ENCODE results near the gene ZBTB8A.
"Not testable (repeated sequence)": the region's sequence is repeated elsewhere in the genome, so short reads cannot be mapped to it uniquely, and the experiment has no call there.

ZBTB8A gene

DNA sequence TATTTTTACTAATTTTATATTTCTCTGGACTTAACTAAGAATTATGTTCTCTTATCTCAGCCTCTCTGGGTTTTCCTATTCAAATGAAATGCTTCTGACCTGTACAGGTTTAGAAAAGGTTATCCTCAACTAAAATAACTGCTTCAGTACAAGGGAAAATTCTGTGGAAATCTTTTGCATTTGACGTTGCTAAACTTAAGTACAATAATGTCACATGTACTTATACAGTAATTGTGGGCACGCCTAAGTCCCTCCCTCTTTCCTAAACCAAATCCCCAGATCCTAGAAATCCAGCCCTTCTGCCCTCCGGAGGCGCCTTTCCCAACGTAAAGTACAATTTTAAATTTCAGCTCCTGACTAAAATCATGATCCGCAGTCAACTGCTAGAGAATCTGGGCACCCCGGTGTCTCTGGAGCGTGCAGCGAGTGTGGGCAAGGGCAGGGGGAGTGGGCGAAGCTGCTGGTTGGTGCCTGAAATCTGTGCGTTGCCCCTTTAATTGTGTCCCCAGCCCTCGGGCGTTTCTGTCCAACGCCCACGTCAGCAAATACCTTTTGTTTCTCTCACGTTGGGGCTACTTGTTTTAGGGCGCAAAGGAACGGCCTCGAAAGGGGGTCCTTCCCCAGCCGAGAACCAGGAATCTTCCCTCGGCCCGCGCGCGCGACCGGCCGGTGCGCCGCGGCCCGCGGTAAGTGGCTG, at the start of gene ZBTB8A:
ZBTB8A (plus strand) TSS at position 541 of the 697 bp plus-strand sequence. CDS start 53,505 bp downstream, outside the sequence.
- DNase-seq: peak; percentile 19

DNA sequence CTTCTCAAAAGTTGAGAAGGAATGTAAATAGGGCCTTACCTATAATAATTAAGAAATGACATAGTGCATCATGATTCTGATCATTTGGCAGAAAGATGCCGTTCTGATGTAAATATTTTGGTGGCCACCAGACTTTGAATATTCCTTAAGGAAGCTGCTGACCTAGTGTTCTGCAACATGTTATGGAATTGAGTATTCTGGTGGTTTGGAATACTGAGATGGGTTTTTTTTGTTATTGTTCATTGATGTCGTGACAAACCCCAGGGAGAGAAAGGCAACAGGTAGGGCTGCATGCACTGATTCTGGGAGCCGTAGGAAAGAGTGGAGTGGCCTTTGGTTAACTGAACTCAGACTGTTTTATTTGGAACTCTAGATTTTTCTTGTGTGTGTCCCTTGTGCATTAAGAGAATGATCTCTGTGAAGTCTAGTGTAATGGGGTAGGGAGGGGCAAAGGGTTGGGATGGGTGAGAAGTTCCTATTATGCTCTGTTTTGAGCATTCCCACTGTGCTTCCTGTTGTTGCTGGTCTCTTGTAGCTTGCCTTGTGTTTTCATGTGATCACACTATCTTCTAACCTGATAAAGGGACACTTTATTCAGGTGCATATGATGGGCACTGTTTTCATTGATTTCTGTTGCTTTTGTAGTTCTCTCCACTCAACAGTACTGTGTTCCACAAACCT, 49.3 kb upstream of the ZBTB8A start:
- DNase-seq: no peak

DNA sequence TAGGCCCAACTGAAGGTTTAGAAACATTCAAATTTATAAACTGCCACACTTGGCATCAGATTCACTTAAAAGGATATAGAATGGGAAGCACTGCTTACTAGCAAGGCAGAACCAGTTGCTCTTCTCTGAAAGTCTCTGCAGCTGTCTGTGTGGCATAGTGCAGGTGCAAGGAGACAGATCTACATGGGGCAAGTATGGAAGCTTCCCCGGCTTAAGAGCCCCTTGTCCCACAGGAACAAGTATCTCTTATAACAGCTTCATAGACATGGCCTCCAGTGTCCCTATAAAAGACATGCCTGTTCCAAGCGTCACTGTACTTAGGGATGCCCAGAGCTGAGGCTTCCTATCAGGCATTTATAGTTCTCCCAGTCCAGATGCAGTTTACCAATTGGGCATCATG, 47.8 kb upstream of the ZBTB8A start:
- no peak for DNase-seq

DNA sequence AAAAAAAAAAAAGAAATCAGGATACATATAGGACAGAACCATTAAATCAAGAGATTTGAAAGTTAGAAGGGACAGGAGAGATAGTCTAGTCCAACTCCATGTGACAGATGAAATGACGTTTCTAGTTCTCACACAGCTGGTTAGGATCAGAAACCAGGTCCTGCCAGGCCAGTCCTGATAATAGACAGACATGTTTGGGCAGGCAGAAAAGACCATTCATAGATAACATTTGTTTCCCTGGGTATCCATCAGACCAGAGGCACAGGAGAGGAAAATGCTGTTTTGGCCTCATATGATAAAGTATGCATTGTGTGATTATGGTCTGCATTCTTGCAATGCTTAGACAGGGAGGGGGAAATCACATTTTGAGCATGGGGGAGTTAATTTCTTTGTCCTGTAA, 45.0 kb upstream of the ZBTB8A start:
- no peak for DNase-seq

DNA sequence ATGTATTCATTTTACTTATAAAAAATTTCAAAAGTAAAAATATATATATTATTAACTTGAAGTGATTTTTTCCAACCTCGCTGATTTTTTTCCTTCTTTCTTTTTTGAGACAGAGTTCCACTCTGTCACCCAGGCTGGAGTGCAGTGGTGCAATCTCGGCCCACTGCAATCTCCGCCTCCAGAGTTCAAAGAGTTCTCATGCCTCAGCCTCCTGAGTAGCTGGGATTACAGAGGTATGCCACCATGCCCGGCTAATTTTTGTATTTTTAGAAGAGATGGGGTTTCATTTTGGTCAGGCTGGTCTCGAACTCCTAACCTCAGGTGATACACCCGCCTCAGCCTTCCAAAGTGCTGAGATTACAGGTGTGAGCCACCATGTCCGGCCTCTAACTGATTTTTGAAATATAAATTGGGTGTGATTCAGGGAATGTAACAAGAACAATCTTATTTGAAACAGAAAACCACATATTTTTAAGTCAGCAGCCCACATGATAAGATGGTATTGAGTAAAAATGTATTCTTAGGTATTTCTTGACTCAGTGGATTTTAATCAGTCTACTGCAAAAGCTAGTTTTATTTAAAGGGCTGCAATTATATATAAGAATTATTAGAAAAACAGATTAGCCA, 44.4 kb upstream of the ZBTB8A start:
- no peak for DNase-seq

DNA sequence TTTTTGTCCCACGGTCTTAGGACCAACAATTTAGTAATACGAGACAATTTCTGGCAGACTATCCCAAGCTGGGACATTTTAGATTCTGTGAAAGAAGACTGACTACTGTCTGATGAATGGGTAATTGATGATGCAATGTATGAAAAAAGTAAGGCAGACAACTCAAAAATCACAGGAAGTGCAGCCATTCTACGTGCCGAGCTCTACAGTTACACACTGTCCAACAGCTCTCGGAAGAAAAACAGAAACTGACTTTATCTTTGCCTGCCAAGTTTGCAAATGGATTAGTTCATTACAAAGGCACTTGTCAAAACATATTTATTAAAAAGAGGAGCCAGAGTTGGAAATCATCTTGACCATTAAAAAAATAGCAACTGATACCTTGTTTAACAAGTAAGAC, 43.1 kb upstream of the ZBTB8A start:
- peak; percentile 26 for DNase-seq

DNA sequence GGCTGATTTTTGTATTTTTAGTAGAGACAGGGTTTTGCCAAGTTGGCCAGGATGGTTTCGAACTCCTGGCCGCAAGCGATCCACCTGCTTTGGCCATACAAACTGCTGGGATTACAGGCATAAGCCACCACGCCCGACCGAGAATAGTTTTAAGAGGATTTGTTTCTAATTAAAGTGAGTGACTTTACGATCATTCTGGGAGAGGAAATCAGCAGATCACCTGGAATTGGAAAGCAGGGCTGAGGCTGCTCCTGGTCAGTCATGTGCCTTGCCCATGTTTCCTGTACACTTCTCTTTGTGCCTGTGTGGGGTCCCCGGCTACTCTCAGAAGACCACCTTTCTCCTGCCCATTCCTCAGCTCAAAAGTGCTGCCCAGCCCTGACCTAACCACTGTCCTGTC, 40.5 kb upstream of the ZBTB8A start:
- no peak for DNase-seq

DNA sequence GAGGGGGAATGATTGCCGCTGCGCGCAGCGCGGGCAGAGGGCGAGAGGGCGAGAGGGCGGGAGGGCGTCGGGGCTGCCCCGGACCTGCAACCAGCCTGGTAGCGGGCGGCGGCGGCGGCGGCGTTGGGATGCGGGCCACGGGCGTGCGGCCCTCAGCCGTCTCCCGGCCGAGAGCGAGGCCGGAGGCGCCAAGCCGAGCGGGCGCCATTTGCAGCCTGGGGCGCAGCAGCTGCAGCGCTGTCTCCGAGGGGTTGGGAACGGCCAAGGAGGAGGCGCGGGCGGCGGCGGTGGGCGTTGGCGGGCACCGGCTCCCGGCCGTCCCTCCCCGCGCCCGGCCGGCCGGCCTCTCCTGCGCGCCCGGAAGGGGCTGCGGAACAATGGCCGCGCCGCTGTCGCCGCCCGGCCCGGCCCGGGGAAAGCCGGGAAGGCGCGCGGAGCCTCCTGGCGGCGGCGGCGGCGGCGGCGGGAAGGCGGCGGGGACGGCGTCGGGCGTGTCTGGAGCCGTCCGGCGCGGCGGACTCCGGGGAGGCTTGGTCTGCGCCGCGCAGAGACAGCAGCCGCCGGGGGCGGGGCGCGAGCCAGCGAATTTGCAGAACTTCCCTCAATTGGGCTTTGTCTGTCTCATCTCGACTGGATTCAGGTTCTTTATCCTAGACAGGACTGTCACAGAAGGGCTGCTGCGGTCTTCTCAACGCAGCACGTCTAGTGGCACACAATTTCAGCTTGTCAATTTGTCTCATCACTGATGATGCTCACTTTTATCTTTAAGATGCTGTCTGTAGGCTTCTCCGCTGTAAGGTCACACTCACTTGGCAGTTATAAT, 38.6 kb upstream of the ZBTB8A start:
- peak; percentile 82 for DNase-seq

DNA sequence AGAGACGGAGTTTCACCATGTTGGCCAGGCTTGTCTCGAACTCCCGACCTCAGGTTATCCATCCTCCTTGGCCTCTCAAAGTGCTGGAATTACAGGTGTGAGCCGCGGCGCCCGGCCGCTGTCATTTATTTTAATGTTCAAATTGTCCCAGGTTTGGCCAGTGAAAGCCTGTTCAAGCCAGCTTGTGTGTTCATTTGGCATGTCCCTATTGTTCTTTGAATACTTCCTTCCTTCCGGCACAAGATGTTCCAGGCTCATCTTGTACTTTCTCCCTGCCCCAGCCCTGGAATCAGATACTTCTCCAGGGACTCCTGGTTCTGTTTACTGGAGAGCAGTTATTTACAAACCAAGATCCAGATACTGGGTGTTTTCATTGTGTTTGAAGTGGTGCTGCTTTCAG, 37.4 kb upstream of the ZBTB8A start:
- DNase-seq: no peak

DNA sequence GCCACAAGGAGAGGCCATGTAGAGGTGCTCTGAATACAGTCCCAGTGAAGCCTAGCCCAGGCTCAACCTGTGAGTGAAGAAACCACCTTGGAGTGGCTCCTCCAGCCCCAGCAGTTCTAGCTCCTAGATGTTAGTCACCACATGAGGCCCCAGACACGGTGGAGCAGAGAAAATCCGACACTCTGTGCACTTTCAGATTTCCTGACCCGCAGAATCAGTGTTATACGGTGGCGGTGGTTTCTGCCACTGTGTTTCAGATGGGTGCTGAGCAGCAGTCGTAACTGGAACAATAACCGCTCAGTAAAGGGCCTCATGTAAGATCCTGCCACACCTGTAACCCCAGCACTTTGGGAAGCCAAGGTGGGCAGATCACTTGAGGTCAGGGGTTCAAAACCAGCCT, 36.1 kb upstream of the ZBTB8A start:
- no peak for DNase-seq

DNA sequence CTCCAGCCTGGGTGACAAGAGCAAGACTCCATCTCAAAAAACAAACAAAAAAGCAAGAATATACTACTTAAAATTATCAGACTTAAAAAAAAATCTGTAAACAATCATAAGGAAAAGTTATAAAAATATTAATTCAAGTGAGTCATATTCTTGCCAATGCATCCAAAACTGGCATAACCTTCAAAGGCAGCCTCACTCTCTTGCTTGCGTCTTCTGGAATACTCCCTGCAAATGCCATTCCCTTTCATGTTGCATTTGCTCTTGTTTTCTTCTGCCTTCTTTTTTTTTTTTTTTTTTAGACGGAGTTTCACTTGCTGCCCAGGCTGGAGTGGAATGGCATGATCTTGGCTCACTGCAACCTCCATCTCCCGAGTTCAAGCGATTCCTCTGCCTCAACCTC, 32.2 kb upstream of the ZBTB8A start:
- no peak for DNase-seq

DNA sequence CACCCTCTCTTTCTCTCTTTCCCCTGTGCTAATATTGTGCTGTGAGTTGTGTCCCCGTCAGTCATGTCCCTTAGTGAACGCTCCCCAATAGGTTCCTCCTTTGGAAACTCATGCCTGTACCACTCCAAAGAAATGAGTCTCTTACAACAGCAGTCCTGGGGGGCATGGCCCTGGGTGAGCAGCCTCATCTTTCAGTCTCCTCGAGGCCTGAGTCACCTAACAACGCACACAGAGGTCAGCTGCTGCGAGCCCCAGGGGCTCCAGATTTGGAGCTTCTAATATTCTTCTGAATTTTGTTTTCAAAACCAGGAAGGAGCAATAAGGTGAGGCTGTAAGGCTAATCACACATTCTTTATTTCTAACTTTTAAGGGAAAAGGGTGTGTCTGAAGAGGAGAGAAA, 30.5 kb upstream of the ZBTB8A start:
- no peak for DNase-seq

DNA sequence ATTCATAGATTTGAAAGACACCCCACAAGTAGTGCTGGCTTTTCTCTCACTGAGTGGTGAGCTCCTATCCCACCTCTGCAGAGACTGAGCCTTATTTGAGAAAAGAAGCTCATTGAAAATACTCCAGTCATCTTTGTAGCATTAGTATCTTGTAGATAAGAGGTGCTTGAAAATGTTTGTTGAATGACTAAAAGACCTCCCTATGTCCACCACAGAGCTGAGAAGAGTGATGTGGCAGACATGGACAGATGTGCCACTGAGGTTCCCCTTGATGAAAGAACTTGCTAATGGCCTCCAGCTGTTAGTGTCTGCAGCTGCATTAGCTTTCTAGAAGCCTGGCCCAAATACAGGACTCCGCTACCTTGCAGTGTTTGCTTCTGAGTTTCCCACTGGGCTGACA, 29.3 kb upstream of the ZBTB8A start:
- no peak for DNase-seq

DNA sequence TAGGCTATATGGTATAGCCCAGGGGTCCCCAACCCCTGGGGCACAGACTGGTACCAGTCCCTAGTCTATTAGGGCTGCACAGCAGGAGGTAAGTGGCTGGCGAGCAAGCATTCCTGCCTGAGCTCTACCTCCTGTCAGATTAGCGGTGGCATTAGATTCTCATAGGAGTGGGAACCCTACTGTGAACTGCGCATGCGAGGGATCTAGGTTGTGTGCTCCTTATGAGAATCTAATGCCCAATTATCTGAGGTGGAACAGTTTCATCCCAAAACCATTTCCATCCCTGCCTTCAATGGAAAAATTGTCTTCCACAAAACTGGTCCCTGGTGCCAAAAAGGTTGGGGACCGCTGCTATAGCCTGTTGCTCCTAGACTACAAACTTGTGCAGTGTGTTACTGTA, 22.8 kb upstream of the ZBTB8A start:
- no peak for DNase-seq

DNA sequence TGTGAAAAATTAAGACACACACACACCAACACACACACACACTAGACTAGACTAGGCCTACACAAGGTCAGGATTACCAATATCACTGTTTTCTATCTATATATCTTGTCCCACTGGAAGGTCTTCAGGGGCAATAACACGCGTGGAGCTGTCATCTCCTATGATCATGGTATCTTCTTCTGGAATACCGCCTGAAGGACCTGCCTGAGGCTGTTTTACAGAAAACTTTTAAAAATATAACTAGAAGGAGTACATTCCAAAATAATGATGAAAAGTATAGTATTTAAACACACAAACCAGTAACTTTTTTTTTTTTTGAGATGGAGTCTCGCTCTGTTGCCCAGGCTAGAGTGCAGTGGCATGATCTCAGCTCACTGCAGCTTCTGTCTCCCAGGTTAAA, 20.3 kb upstream of the ZBTB8A start:
- DNase-seq: no peak

DNA sequence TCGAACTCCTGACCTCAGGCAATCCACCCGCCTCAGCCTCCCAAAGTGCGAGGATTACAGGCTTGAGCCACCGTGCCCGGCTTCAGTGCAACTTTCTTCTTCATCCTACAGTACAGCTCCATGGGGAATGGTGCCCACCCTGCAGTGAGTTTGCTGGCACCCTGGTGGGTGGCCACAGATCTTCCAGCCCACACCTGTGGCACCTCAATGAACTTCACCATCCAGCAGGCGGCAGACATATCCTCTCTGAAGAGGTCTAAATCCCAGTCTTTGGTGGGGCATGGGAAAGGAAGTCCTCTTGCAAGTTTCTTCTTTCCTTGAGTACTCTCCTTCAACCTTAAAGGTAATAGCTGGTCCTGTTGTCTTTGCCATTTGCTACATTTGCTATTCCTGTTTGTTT, 18.1 kb upstream of the ZBTB8A start:
- DNase-seq: no peak

DNA sequence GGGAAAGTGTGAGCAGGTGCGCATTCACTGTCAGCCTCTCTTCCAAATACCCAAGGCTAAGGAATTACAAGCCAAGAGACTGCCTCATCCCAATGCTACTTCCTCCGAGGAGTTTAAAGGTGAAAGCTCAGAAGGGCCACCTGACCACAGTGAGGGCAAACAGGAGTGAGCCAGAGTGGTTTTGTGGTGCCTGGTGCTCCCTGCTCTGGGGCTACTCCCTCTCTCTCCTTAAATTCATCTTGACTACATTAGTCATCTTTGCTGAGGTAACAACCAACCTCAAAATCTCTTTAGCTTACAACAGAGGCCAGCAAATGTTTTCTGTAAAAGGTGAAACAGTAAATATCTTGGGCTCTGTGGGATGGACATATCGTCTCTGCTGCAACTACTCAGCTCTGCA, 14.2 kb upstream of the ZBTB8A start:
- no peak for DNase-seq

DNA sequence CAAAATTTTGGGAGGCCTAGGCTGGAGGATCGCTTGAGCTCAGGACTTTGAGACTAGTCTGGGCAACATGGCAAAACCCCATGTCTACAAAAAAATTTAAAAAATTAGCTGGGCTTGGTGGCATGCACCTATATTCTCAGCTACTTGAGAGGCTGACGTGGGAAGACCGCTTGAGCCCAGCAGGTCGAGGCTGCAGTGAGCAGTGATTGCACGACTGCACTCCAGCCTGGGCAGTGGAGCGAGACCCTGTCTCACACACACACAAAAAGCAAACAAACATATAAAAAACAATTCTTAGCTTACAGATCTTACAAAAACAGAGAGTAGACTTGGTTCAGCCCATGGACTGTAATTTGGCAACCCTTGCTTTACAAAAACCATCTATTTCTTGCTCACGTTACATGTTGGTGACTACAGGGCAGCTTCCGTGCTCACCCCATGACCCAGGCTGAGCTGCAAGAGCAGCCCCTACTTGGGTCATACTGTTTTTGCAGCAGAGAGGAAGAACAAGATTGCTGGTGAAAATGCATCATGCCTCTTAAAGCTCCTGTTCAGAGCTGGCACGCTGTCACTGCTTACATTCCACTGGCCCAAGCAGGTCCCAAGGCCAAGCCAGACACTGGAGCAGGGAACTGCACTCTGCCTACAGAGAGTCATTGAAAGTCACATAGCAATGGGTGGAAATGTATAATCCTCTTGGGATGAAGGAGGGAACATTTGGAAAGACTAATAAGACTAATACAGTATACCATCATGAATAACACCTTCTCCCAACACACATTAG, 13.4 kb upstream of the ZBTB8A start:
- no peak for DNase-seq

DNA sequence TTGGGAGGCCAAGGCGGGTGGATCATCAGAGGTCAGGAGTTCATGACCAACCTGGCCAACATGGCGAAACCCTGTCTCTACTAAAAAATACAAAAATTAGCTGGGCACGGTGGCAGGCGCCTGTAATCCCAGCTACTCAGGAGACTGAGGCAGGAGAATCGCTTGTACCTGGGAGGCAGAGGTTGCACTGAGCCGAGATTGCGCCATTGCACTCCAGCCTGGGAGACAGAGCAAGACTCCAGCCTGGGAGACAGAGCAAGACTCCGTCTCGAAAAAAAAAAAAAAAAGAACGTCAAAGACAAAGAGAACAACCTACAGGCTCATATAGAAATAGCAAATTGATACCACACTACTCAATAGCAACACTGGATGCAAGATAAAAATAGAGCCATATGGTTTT, 10.7 kb upstream of the ZBTB8A start:
- DNase-seq: not testable (repeated sequence)

DNA sequence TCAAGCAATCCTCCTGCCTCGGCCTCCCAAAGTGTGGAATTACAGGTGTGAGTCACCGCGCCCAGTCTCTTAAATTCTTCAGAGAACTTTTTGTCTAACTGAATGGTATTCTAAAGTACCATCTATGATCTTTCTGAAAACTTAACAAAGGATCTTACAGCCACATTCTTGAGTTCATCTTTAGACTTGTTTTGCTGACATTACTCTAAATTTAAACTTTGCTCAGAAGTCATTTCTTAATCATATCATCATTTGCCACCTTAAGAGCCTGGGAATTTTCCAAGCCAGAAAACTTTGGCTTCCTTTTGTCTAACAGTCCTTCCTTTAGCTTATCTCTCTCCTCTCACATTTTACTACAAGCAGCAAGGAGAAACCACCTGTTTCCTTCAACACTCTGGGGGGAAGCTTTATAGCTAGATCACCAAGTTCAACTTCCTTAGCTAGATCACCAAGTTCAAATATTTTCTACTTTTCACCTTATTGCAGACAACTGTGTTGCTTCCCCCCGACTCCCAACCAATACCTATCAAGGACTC, 5.4 kb upstream of the ZBTB8A start:
- DNase-seq: no peak

DNA sequence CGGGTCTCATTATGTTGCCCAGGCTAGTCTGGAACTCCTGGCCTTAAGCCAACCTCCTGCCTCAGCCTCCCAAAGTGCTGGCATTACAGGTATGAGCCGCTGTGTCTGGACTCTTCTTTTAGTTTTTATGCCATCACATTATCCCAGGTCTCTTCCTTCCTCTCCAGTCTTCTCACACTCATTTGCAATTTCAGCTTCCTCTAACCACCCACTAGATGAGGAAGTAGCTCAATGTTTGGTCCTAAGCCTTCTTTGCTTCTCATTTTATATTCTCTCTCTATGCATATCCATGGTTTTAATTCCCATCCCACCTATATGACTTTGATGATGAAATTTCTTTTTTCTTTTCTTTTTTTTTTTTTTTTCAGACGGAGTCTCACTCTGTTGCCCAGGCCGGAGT, 3.1 kb upstream of the ZBTB8A start:
- peak; percentile 48 for DNase-seq

DNA sequence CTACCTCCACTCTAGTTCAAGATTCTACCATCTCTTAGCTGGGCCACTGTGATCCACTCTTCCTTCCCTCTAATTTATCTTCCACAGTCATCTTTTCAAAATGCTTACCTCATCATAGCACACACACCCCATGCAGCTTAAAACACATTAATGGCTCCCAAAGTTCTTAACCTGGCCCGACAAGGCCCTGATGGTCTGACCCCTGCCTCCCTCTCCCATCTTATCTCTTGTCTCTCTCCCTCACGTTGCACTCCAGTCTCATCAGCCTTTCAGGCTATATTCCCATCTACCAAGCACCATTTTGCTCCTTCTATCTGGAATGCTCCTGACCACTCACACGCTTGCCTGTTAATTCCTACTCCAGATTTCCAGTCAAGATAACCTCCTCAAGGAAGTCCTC, 2.5 kb upstream of the ZBTB8A start:
- no peak for DNase-seq

Measured in suppressor macrophage treated with lipopolysaccharide for 4 hours (primary cell).